T1000 (cell line): ENCODE data around the gene CDC26.
"Not testable (repeated sequence)": the region's sequence is repeated elsewhere in the genome, so short reads cannot be mapped to it uniquely, and the experiment has no call there.

ENCODE experiments used
- DNase-seq: peaks from one replicate; lab custom pipeline; 2025; ENCODE audit warnings: mixed read lengths; lab: John Stamatoyannopoulos, UW

The CDC26 gene

DNA sequence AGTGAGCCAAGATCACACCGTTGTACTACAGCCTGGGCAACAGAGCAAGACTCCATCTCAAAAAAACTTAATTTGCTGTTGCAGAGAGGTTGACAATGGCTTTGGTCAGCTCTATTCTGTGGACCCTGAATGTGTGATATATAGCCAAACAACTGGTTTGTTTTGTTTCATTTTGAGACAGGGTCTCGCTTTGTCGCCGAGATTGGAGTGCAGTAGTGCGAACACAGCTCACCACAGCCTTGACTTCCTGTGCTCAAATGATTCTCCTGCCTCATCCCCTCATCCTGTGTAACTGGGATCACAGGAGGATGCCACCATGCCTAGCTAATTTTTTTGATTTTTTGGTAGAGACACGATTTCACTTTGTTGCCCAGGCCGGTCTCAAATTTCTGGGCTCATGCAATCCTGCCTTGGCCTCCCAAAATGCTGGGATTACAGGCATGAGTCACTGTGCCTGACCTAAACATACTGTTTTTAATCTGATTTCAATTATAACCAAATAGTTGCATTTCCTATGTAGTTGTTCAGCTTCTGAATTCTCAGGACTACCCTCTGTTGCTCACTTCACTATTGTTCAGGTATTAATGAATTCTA is 18.0 kb upstream of the CDC26 start:
- no peak for DNase-seq

GRCh38 chr9:113290052-113290607 is 14.8 kb upstream of the CDC26 start:
- DNase-seq: no peak

GRCh38 chr9:113289091-113289490 is 13.7 kb upstream of the CDC26 start:
- no peak for DNase-seq

- DNase-seq: no peak
Observed at GRCh38 chr9:113281356-113281755, 6.0 kb upstream of the CDC26 start.

DNA sequence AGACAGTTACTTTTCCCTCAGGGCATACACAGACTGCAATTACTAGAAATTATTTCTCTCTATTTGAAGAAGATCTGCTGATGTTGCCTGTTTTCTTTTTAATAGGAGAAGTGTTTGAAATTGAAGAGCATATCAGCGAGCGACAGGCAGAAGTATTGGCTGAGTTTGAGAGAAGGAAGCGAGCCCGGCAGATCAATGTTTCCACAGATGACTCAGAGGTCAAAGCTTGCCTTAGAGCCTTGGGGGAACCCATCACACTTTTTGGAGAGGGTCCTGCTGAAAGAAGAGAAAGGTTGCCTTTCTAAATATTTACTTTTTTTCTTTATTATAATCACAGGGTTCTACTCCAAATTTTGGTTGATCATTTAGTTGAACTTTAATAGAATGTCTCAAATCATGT is 3.5 kb upstream of the CDC26 start:
- no peak for DNase-seq

GRCh38 chr9:113274474-113275156 is 757 bp downstream of the CDC26 start:
- no peak for DNase-seq

DNA sequence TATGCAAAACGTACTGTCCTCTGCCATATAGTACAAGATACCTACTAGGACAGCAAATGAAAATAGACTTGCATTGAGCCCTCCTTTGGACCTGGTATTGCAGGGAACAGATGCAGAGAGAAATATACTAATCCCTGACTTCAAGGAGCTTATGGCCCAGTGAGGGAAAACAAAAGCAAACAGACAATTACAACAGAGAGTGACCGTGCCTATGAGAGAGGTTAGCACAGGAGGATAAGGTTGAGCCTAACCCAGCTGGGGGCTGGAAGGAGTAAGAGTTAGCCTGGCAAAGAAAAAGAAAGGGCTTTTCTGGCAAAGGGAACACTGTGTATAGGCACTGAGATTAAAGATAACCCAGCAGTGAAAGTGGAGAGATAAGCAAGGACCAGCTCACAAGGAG is 5.5 kb downstream of the CDC26 start:
- DNase-seq: no peak

DNA sequence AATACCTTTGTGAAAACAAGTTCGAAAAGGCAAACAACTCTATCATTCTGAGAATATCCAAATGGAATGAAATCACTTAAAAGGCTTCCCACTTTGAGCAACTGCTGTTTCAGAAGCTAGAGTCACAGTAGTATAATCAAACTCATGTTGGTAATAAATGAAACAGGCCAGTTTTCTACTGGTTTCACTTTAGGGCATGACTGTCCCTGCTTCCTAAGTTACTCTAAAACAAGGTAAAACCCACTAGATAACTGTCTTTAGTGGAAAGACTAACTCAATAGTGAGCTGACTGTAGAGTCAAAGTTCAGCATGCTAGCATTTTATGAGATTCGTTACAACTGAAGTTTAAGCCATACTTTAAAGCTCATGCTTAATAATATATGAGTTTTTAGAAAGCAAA is 6.0 kb downstream of the CDC26 start:
- no peak for DNase-seq

DNA sequence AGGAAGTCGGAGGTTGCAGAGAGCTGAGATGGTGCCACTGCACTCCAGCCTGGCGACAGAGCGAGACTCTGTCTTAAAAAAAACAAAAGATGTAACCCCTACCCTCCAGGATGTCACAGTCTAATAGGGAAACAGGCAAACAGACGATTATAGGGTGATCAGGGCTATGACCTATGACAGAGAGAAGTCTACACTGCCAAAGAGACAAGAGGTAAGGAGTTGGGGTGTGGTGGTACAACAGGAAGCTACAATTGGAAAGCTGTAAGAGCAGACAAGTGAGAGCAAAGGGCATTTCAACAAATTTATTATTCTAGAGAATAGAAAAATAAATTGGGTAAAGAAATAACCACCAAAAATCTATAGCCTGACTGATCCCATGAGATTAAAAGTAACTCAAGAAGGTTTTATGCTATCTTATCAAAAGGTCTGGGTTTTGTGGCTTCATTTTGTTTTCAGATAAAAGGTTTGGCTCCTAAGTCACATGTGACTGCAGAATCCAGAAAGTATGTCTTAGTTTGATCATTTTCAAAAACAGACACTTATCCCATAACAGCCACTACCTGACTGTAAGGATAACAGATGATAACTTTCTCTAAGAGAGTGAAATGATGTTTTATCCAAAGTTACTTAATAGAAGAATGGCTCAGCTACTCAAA is 7.3 kb downstream of the CDC26 start:
- no peak for DNase-seq

- DNase-seq: no peak
Observed at GRCh38 chr9:113266174-113266573, 9.2 kb downstream of the CDC26 start.

DNA sequence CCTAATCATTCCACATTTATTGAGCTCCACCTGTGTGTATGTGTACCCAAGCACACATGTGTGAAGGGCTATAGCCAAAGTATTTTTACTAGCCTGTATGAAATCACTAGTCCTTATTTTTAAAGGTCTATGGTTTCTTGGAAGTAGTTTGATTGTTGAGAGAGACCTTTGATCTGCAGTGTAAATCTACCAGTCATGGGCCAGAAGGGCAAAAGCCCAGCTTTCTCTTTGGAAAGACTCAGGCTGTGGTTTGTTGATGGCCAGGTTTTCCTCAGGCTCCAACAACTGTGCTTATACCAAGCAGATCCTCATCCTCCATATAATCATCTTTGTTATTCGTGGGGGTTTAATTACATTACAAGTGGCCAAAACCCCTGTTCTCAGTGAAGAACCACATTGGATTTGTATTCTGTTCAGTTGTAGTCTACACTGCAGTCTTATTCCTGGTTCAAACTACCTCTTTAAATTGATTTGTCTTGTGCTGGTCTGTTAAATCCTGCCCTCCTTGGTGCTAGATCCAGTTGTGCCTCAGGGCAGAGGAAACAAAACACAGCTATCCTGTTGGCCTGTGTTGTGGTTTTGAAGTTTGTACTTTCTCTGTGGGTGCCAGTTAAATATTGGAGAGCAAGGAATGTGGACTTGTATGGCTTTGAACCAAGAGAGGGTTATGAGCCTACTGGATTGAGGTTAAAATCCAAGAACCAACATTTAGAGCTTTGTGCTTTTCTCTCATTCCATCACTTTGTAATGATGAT is 13.3 kb downstream of the CDC26 start:
- DNase-seq: no peak

GRCh38 chr9:113258282-113258681 is 17.1 kb downstream of the CDC26 start:
- no peak for DNase-seq

DNA sequence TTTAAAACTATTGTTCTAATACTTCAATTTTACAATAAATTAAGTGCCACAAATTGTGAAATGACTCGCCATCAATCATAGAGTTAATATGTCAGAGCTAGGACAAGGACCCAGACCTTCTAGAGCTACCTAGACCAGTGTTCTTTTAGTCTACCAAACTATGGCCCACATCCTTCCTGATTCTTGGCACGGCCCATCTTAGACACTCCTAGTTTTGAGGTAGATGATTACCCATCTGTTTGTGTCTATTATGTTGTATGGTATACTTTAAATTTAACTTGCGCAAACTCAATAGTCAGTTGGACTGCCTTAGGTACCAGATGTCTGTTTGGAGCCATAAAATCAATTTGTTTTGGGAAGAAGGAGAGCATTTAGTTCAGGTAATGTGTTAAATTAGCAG is 17.5 kb downstream of the CDC26 start:
- no peak for DNase-seq

GRCh38 chr9:113255438-113255837 is 19.9 kb downstream of the CDC26 start:
- no peak for DNase-seq

DNA sequence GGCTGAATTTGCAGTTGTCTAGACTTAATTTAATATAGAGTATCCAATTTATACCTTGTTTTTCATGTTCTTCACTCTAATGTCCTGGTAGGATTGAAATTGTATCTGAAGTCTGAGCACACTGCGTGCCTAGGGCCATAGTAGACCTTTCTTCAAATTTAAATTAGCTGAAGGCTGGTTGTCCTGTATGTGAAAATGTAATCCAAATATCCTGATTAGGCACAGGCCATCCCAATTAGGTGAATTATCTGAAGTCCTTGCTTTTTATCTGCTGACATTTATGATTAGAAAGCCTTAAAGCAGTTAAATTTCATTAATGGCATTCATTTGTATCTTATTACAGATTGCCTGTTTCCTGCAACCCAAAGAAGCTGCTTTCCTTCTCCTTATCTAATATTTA is 20.4 kb downstream of the CDC26 start:
- no peak for DNase-seq

DNA sequence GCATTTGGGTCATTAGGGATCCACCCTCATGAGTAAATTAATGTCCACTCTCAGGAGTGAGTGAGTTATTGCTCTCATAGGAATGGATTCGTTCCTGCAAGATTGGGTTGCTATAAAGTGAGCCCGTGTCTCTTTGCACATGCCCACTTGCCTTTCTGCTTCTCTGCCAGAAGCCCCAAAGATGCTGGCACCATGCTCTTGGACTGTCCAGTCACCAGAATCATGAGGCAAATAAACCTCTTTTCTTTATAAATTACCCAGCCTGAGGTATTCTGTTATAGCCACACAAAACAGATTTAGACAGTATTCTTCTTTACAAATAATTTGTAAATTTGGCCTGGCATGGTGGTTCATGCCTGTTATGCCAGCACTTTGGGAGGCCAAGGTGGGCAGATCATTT is 24.6 kb downstream of the CDC26 start:
- no peak for DNase-seq

GRCh38 chr9:113249661-113250060 is 25.7 kb downstream of the CDC26 start:
- DNase-seq: not testable (repeated sequence)

DNA sequence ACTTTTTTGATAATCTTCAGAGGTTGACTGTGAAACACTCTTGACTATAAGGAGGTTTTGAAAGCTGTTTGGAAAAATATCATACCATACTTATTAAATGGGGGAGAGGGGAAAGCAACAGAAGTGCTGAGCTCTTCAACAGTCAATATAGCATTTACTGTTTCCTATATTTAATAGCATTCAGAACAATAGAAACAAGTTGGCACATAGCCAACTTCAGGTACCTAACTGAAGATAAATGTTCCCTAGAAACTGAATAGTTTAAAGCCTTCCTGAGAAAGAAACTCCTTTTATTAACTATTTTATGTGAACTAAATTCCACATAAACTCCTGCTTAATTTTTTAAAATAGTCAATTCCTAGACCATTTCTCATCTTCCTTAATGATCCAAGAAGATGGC is 27.7 kb downstream of the CDC26 start:
- DNase-seq: no peak

DNA sequence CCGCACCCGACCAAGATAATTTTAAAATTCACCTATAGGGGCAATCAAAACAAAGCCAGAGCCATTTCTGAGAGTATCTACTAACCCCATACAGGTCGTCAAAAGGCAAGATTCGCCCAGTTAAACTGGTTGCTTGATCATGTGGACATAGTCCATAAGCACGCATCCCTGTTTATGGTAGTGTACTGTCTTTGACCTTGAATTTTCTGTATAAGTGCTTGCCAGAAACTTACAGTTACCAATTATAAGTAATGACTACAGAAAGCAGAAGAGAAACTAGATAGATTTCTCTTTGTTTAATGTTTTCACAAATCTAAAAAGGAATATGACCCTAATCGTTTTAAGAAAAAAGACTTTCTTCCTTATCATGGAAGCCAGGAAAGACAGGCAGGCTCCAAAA is 28.4 kb downstream of the CDC26 start:
- DNase-seq: no peak

- DNase-seq: no peak
Observed at GRCh38 chr9:113245894-113246293, 29.5 kb downstream of the CDC26 start.

DNA sequence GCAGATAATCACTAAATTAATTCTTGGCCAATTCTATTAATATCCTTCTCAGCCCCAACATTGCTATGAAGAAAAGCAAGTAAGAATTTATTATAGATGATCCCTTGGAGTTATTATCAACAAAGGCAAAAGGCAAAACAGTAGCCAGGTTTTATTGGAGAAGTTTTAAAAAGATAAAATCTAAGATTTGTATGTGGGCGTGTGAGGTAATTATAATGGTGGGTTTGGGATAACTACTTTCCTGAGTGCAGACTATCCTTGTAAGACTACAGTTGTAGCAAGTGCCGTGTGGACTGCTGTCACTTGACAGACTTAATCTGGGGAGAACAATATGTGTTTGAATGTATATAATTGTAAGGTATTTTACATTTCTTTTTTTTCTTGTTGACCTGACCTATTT is 30.8 kb downstream of the CDC26 start:
- DNase-seq: no peak

GRCh38 chr9:113241161-113241560 is 34.2 kb downstream of the CDC26 start:
- no peak for DNase-seq

- DNase-seq: no peak
Observed at GRCh38 chr9:113238859-113239232, 36.5 kb downstream of the CDC26 start.
